ENCODE results near the gene CD8B.
"Not testable (repeated sequence)": the region's sequence is repeated elsewhere in the genome, so short reads cannot be mapped to it uniquely, and the experiment has no call there.

CD8B gene

DNA sequence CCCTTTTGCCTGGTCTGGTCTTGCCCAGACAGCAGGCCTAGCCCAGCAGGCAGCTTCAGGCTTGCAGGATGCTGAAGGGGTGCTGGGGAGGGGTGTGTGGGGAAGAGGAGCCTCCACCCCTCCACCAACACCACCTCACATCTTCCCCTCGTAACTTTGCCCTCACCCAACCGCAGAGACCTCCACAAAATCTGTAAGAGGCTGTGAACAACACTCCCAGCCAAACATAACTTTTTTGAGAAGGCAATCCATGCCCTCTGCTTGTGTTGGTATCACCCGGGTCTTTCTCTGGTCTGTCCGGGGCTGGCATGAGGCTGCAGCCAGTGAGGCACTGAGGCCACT, 26.2 kb downstream of the CD8B start:
- DNase-seq: not testable (repeated sequence)

DNA sequence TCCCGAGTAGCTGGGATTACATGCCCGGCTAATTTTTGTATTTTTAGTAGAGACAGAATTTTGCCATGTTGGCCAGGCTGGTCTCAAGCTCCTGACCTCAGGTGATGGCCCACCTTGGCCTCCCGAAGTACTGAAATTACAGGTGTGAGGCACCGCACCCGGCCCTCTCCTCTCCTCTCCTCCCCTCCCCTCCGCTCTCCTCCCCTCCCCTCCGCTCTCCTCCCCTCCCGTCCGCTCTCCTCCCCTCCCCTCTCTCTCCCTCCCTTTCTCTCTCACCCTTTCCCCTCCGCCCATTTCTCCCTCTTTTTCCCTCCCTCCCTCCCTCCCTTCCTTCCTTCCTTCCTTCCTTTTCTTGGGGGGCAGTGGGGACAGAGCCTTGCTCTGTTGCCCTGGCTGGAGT, 28.4 kb downstream of the CD8B start:
- DNase-seq: no peak

DNA sequence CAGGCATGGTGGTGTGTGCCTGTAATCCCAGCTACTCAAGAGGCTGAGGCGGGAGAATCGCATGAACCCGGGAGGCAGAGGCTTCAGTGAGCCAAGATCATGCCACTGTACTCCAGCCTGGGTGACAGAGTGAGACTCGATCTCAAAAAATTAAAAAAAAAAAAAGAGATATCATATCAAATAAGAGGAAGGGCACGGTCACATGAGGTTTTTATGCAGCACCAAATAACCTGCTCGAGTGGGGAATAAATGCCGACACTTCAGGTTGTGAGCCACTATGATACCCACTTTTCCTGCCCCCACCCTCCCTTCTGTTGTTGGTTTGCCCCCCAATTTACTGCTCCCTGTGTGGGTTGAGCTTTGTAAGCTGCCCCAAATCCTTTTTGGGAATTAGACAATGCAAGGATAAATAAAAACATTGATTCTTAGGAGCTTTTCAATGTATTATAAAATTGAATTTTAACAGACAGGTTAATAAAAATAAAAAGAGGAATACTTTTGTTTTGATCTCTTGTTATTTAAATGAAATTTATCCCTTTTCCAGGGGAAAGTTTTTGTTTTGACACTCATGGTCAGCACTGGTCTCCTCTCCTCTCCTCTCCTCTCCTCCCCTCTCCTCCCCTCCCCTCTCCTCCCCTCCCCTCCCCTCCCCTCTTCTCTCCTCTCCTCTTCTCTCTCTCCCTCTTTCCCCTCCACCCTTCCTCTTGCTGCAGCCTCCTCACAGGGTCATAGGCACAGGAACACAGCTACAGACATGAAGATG, 29.2 kb downstream of the CD8B start:
- no peak for DNase-seq

GRCh38 chr2:86831537-86831936, 30.1 kb downstream of the CD8B start:
- no peak for DNase-seq

DNA sequence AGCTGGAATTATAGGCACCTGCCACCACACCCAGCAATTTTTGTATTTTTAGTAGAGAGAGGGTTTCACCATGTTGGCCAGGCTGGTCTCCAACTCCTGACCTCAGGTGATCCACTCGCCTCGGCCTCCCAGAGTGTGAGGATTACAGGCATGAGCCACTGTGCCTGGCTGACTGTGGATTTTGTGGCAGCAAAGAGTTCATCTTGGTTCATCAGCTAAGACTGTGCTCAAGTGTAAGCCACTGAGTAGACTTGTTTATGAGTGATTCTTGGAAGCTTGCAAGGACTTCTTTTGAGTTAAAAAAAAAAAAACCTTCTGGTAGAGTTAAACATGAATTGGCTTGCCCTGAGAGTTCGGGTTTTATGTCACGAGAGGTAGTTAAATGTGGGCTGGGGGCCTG, 34.7 kb downstream of the CD8B start:
- DNase-seq: no peak

DNA sequence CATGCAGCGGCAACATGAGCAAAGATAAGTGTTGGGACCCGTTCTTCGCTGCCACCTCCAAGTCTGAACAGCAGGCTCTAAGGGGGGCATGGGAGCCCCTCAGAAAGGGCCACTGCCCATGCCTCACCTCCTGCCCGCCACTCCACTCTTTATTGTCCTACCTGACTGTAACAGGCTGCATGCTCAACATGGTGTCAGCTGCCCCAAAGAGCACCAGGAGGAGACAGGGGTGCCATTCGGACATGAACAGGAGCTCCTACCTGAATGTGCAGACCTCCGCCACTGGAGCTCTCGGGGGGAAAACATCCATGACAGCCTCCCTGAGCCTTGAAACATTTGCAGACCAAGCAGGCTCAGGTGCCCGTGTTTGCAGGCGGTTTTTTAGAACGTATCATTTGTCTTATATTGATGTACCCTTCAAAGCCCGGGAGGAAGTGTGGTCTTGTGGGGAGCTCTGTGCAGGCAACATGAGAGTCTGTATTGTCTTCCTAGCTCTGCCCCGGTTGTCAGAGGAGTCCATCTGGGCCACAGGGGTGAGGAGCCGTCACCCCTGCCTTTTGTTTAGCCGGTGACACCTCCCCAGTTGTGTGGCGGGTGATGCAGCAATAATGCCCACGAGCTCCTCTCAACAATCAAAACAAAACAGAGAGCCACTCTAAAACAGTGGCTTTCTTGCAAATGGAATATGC, 35.8 kb downstream of the CD8B start:
- DNase-seq: no peak

DNA sequence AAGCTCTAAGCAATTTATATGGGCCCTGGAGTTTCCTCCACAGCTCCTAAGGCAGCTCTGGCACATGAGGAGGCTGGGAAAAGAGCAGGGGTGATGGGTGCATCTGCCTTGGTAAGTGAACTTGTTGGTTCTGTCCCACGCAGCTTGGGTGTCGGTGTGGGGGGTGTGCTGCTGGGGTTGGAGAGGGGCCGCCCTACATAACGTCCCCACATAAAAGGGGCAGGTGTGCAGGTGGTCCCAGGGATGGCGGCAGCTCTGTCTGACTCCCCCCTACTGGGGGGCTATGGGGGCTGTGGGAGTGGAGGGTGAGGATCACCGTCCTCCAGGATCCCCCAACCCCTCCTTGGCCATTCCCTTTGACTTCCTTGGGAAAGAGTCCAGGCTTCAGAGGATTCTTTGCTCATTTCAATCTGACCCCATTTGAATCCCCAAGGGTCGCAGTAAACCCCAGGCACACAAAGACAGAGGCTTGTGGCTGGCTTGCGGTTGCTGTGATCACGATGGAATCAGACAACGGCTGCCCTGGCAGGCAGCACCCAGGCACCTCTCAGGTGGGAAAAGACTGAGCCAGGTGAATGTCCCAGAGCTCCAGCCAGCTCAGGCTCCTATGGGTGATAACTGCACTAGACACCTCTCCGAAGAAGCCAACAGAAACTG, 36.5 kb downstream of the CD8B start:
- DNase-seq: no peak

DNA sequence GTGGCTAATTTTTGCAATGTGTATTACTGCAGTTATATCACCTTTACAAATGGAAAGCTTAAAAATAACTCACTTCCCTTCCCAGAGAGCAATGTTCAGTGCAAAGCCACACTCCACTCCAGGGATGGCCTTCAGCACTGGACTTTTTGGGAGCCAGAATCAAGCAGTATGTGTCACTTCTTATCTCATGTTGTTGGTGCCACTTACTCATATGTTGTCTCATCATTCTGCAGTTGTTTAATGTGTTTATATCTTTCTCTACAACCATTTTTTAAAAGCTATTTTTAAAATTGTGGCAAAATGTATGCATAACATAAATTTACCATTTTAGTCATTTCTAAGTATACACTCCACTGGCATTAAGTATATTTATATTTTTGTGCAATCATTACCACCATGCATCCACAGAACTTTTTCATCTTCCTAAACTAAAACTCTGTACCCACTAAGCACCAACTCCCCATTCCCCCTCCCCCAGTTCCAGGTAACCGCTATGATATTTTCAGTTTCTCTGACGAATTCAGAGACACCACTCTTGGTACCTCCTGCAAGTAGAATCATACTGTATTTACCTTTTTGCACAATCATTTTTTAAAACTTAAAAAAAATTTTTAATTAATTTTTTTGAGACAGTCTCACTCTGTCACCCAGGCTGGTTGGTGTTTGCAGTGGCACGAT, 38.9 kb downstream of the CD8B start:
- no peak for DNase-seq

DNA sequence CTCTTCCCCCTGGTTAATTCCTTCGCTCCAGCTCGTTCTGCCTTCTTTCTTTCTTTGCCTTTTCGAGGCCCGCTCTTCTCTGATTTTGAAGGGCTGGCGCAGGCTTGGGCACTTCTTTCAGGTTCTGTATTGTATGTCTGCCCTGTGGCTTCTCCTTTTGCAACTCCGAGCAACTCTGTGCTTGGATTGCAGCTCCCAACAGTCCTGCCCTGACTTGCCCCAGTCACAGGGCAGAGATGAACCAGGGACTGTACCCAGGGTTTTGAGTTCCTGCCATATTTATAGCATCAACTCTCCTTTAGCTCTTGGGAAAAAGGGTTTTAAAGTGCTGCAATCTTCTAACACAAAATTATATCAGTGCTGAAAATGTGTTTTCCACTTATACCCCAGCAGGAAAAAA, 39.8 kb downstream of the CD8B start:
- DNase-seq: no peak

- DNase-seq: no peak
Observed at GRCh38 chr2:86821306-86821705, 40.4 kb downstream of the CD8B start.

GRCh38 chr2:86818957-86819356, 42.7 kb downstream of the CD8B start:
- no peak for DNase-seq

DNA sequence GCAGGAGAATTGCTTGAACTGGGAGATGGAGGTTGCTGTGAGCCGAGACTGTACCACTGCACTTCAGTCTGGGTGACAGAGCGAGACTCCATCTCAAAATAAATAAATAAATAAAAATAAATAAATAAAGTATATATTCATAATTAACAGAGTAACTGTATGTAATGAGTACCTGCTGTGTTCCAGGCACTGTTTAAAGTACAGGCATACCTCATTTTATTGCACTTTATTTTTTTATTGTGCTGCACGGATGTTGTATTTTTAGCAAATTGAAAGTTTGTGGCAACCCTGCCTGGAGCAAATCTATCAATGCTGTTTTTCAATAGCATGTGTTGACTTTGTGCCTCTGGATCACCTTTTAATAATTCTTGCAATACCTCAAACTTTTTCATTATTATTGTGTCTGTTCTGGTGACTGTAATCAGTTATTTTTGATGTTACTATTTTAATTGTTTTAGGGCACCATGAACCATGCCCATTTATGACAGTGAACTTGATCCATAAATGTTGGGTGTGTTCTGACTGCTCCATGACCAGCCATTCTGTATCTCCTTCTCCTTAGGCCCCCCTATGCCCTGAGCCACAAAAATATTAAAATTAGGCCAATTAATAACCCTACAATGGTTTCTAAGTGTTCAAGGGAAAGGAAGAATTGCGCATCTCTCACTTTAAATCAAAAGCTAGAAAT, 43.4 kb downstream of the CD8B start:
- DNase-seq: no peak

GRCh38 chr2:86815611-86816010, 46.1 kb downstream of the CD8B start:
- no peak for DNase-seq

- peak in 1 of 14 donors; percentile 53 for DNase-seq
Observed at GRCh38 chr2:86809481-86810121, 52.1 kb downstream of the CD8B start.

DNA sequence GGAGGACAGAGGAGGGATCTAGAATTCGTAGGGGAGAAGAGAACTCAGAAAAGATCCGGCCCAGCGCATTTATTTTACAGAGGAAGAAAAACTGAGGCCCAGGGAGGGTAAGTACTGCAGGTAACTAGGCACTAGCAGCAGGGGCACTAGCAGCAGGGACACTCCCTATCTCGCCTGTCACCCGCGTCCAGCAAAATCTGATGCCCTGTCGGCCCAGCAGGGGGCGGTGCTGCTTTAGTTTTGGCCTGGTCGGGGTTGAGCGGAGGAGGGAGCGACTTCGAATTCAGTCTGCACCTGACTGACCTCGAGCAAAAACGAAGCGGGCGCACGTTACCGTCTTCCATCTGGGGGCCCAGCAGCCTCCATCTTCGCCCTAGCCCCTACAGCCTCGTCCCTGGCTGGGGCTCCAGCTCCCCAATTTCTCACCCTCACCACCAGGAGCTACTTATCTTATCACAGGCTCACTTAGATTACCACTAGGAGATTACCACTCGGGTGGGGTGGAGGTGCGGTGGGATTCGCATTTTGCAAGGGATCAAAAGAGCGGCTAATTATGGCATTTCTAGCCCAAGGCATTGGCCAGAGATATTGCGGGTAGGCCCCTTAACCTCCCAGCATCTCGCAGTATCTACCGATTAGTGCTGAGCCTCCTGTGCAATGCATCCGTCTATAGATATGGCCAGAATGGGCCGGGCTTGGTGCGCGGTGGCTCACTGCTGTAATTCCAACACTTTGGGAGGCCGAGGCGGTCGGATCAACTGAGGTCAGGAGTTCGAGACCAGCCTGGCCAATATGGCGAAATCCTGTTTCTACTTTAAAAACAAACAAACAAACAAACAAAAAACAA, 53.1 kb downstream of the CD8B start:
- peak in 13 of 14 donors; percentile 16 to 89 (median 63) for DNase-seq

GRCh38 chr2:86807468-86808275, 54.0 kb downstream of the CD8B start:
- DNase-seq: peak in 3 of 14 donors; percentile 9 to 85 (median 34)

- DNase-seq: no peak
Observed at GRCh38 chr2:86807133-86807467, 54.6 kb downstream of the CD8B start.

GRCh38 chr2:86806059-86806857, 55.4 kb downstream of the CD8B start:
- no peak for DNase-seq

DNA sequence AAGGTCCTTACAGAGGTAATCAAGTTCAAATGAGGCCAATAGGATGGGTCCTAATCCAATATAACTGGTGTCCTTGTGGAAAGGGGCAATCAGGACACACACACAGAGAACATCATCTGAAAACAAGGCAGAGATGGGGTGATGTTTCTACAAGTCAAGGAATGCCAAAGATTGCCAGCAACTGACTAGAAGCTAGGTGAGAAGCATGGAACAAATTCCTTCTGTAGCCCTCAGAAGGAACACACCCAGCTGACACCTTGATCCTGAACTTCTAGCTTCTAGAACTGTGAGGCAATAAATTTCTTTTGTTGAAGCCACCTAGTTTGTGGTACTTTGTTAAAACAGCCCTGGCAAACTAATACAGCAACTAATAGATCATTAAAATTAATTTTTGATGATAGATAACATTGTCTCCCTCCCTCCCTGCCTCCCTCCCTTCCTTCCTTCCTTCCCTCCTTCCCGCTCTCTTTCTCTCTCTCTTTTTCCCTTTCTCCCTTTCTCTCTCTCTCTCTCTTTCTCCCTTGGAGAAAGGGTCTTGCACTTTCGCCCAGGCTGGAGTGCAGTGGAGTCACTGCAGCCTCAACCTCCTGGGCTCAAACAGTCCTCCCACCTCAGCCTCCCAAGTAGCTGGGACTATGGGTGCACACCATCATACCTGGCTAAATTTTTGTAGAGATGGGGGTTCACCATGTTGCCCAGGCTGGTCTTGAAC, 60.7 kb downstream of the CD8B start:
- DNase-seq: no peak
